Pancreas (tissue), 10 donors: ENCODE results near the gene CAMK1D. TPM values are rescaled to one million over a fixed set of nuclear protein-coding genes. Genes with fewer than 3 reads are reported as not detected.
"Not testable (repeated sequence)": the region's sequence is repeated elsewhere in the genome, so short reads cannot be mapped to it uniquely, and the experiment has no call there.

ENCODE experiments used
- ATAC-seq, 4 donors: fragments of 200-7000 bp; cut with Tn5 transposase; one replicate each; pipeline versions ENCODE4 v1.8.0 to v1.9.1; 2020; ENCODE audit warnings: mild to moderate bottlenecking in 4 of 4, moderate library complexity in 4 of 4
- DNase-seq, 6 donors: peaks; one replicate each; pipeline ENCODE4 v3.0.0-alpha.2; 2020
- FAIRE-seq: peaks from 2 replicates; lab custom pipeline; 2012; peaks lifted over from hg19 to GRCh38; lab: Jason Lieb, UNC
- H3K27ac ChIP-seq, 4 donors: fragments of 200-600 bp; sonication (generic); 1 replicate in 3 of 4; 2 replicates in 1 of 4; pipeline versions ENCODE4 v1.5.0 to v1.8.0; 2020
- H3K27me3 ChIP-seq, 4 donors: fragments of 200-600 bp; one replicate each; pipeline ENCODE4 v1.8.0; 2021
- H3K36me3 ChIP-seq, 3 donors: fragments of 200-600 bp; sonication (generic) in 1 of 3; one replicate each; pipeline versions ENCODE4 v1.5.0 to v1.8.0; 2020 to 2021
- H3K4me1 ChIP-seq, 3 donors: fragments of 200-600 bp; one replicate each; pipeline ENCODE4 v1.8.0; 2021
- H3K4me3 ChIP-seq, 4 donors: fragments of 200-600 bp; sonication (generic) in 2 of 4; one replicate each; pipeline versions ENCODE4 v1.5.0 to v1.8.0; 2020 to 2021
- H3K9me3 ChIP-seq, 4 donors: fragments of 200-600 bp; one replicate each; pipeline ENCODE4 v1.8.0; 2021
- CTCF ChIP-seq, 4 donors: fragments of 200-600 bp; sonication (generic) in 3 of 4; IDR thresholded peaks; one replicate each; pipeline versions ENCODE4 v1.5.0 to v1.8.0; 2021; ENCODE audit warnings: antibody characterized with exemption in 4 of 4
- WGBS, 2 donors: extraction: QIAGEN DNeasy Blood & Tissue Kit; methylation state at CpG; one replicate each; pipeline ENCODE4 v1.1.7; 2013; 5-methylcytosine and 5-hydroxymethylcytosine counted together
- intact Hi-C, 3 donors: fragments of 100-400 bp; cut with DNase I; formaldehyde crosslinking; loops; one replicate each; pipeline versions ENCODE4 v1.11.1 to v1.14.2; 2022
- polyA plus RNA-seq, 2 donors: library from polyadenylated mRNA; stranded (reverse); fragments of 200-250 nt; gene quantifications; one replicate each; pipeline ENCODE4 v1.2.3, GENCODE V29; 2013
- total RNA-seq, 6 donors: library from RNA; stranded (reverse); fragmentation: NEBNext Ultra II Directional in 4 of 6; extraction: Animal tissue kit (Norgen Biotek cat#: 25700) in 4 of 6; gene quantifications; one replicate each; pipeline versions ENCODE4 v1.2.1 to v1.2.4, GENCODE V29; 2021 to 2023
- donor health status: healthy with polysubstance abuse.
- donor health status: DM: no; HTN: no; CAD: no; lungs with moderate emphysema.
- donor health status: DM: no; HTN: no; CAD: no.
- donor health status: control.
- donor health status: control.
- donor health status: Bipolar disorder and iron deficiency.
- donor health status: DM: yes; HTN: yes; CAD: no.
- donor health status: DM: no; HTN: no; CAD: no.
- donor health status: DM: no; HTN: no; CAD: no.
- donor health status: DM: yes; HTN: yes; CAD: no.

The CAMK1D gene
- total and polyA plus RNA-seq, 8 donors = 2.9 to 30.1 (median 22.7) TPM

- Histone ChIP-seq H3K4me1 (peaks cover 0 to 6% (median 0%) of the 10 kb centered on the region in 3 donors), H3K36me3 (no peaks in the 10 kb centered on the region), H3K9me3 (no peaks in the 10 kb centered on the region), H3K27me3 (no peaks in the 10 kb centered on the region), H3K4me3 (no peak overlapping the region), H3K27ac (no peak overlapping the region)
- TF ChIP-seq CTCF (IDR thresholded peaks at IDR 0.05) = no peak
- FAIRE-seq (no peak), ATAC-seq (no peak), DNase-seq (no peak)
- WGBS, 2 donors = 77 to 88% methylated on average over 3 of the region's 3 CpGs
- intact Hi-C loops = no loop called here
Observed at GRCh38 chr10:12740813-12741212, 391.5 kb downstream of the CAMK1D start.

GRCh38 chr10:12741360-12741804, 392.0 kb downstream of the CAMK1D start:
- peak in 2 of 4 donors; percentile 24 to 68 for ATAC-seq
- Histone ChIP-seq H3K36me3 (no peaks in the 10 kb centered on the region), H3K9me3 (no peaks in the 10 kb centered on the region), H3K4me3 (no peak overlapping the region), H3K27ac (no peak overlapping the region), H3K4me1 (peaks cover 0 to 6% (median 0%) of the 10 kb centered on the region in 3 donors), H3K27me3 (no peaks in the 10 kb centered on the region)
- FAIRE-seq = no peak
- intact Hi-C loops = no loop called here
- DNase-seq = peak in 1 of 6 donors; percentile 36
- 76 to 81% methylated on average over 8 of the region's 8 CpGs for WGBS, 2 donors
- TF ChIP-seq CTCF (IDR thresholded peaks at IDR 0.05) = no peak

GRCh38 chr10:12742771-12743170, 393.4 kb downstream of the CAMK1D start:
- H3K36me3 ChIP-seq = no peaks in the 10 kb centered on the region
- H3K4me1 ChIP-seq = peaks cover 0 to 6% (median 0%) of the 10 kb centered on the region in 3 donors
- ATAC-seq (no peak), DNase-seq (no peak), FAIRE-seq (no peak)
- WGBS, 2 donors = 94 to 95% methylated on average over 10 of the region's 10 CpGs
- TF ChIP-seq CTCF (IDR thresholded peaks at IDR 0.05) = no peak
- no peaks in the 10 kb centered on the region for H3K27me3 ChIP-seq
- intact Hi-C loops = no loop called here
- no peak overlapping the region for H3K27ac ChIP-seq
- no peaks in the 10 kb centered on the region for H3K9me3 ChIP-seq
- H3K4me3 ChIP-seq = no peak overlapping the region

GRCh38 chr10:12743466-12743865, 394.1 kb downstream of the CAMK1D start:
- H3K4me1 ChIP-seq, FAIRE-seq, ATAC-seq, DNase-seq, H3K4me3 ChIP-seq, intact Hi-C loops, H3K9me3 ChIP-seq, H3K36me3 ChIP-seq, H3K27me3 ChIP-seq, H3K27ac ChIP-seq: not testable (repeated sequence)
- WGBS, 2 donors = 45 to 50% methylated on average over 3 of the region's 3 CpGs

- intact Hi-C loops = no loop called here
- TF ChIP-seq CTCF (IDR thresholded peaks at IDR 0.05) = no peak
- Histone ChIP-seq H3K4me1 (peaks cover 0 to 6% (median 0%) of the 10 kb centered on the region in 3 donors), H3K27me3 (no peaks in the 10 kb centered on the region), H3K27ac (no peak overlapping the region), H3K4me3 (no peak overlapping the region), H3K9me3 (no peaks in the 10 kb centered on the region), H3K36me3 (no peaks in the 10 kb centered on the region)
- ATAC-seq (no peak), DNase-seq (no peak), FAIRE-seq (no peak)
- WGBS, 2 donors = 83 to 96% methylated on average over 4 of the region's 4 CpGs
Observed at GRCh38 chr10:12743941-12744340, 394.6 kb downstream of the CAMK1D start.
